Stomach smooth muscle (tissue), 2 donors: ENCODE measurements around the gene TACR1.
"Not testable (repeated sequence)": the region's sequence is repeated elsewhere in the genome, so short reads cannot be mapped to it uniquely, and the experiment has no call there.

ENCODE experiments used
- H3K27ac ChIP-seq: one replicate; pipeline ENCODE4 v1.7.0; 2013; ENCODE audit warnings: mild to moderate bottlenecking, low read length, inconsistent platforms
- H3K27me3 ChIP-seq, 2 donors: one replicate each; pipeline ENCODE4 v1.7.0; 2013; ENCODE audit warnings: low read length in 2 of 2; ENCODE audit not compliant: insufficient read depth in 2 of 2, control insufficient read depth in 1 of 2
- H3K36me3 ChIP-seq, 2 donors: one replicate each; pipeline ENCODE4 v1.7.0; 2013; ENCODE audit warnings: low read length in 2 of 2; ENCODE audit not compliant: control insufficient read depth in 2 of 2, insufficient read depth in 2 of 2
- H3K4me1 ChIP-seq: one replicate; pipeline ENCODE4 v1.7.0; 2013; ENCODE audit warnings: low read length; ENCODE audit not compliant: control insufficient read depth, insufficient read depth
- H3K4me3 ChIP-seq, 2 donors: one replicate each; pipeline ENCODE4 v1.7.0; 2013; ENCODE audit warnings: low read length in 2 of 2
- H3K9ac ChIP-seq, 2 donors: one replicate each; pipeline ENCODE4 v1.7.0; 2013; ENCODE audit warnings: low read length in 2 of 2, mild to moderate bottlenecking in 1 of 2
- H3K9me3 ChIP-seq, 2 donors: one replicate each; pipeline ENCODE4 v1.7.0; 2013; ENCODE audit warnings: low read length in 2 of 2; ENCODE audit not compliant: control insufficient read depth in 2 of 2
- donor health status: healthy.
- donor health status: Pancreatic carcinoma.

The TACR1 gene, protein sequence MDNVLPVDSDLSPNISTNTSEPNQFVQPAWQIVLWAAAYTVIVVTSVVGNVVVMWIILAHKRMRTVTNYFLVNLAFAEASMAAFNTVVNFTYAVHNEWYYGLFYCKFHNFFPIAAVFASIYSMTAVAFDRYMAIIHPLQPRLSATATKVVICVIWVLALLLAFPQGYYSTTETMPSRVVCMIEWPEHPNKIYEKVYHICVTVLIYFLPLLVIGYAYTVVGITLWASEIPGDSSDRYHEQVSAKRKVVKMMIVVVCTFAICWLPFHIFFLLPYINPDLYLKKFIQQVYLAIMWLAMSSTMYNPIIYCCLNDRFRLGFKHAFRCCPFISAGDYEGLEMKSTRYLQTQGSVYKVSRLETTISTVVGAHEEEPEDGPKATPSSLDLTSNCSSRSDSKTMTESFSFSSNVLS

GRCh38 chr2:75199428-75200011, at the start of gene TACR1:
TSS of gene TACR1 (minus strand) at chr2:75199520. CDS start at chr2:75198934, 586 bp downstream.
- Histone ChIP-seq H3K4me3 (peak within 1 kb of the TSS; percentile 71 to 78), H3K4me1 (peaks cover 20% of the 10 kb centered on the region), H3K27ac (no peak within 1 kb of the TSS), H3K27me3 (peaks cover 21 to 32% of the 10 kb centered on the region in 2 donors), H3K36me3 (no peaks in the 10 kb centered on the region), H3K9ac (no peak within 1 kb of the TSS), H3K9me3 (no peaks in the 10 kb centered on the region)

DNA sequence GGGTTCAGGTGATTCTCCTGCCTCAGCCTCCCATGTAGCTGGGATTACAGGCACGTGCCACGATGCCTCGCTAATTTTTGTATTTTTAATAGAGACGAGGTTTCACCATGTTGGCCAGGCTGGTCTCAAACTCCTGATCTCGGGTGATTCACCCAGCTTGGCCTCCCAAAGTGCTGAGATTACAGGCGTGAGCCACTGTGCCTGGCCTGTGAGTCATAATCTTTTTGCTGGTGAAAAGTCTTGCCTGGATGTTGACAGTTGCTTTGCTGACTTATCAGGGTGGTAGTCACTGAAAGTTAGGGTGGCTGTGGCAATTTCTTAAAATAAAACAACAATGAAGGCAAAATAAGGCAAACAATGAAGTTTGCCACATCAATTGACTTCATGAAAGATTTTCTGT, 49.3 kb upstream of the TACR1 start:
- H3K27me3 ChIP-seq, H3K27ac ChIP-seq, H3K9ac ChIP-seq, H3K4me1 ChIP-seq, H3K9me3 ChIP-seq, H3K36me3 ChIP-seq, H3K4me3 ChIP-seq: not testable (repeated sequence)

GRCh38 chr2:75246441-75247167, 47.3 kb upstream of the TACR1 start:
- H3K4me3 ChIP-seq, result no peak overlapping the region
- H3K9me3 ChIP-seq, result peaks cover 0 to 11% of the 10 kb centered on the region in 2 donors
- no peak overlapping the region for H3K9ac ChIP-seq
- no peaks in the 10 kb centered on the region for H3K4me1 ChIP-seq
- no peak overlapping the region for H3K27ac ChIP-seq
- no peaks in the 10 kb centered on the region for H3K36me3 ChIP-seq
- no peaks in the 10 kb centered on the region for H3K27me3 ChIP-seq

- no peaks in the 10 kb centered on the region for H3K4me1 ChIP-seq
- no peaks in the 10 kb centered on the region for H3K27me3 ChIP-seq
- H3K9me3 ChIP-seq, result peaks cover 0 to 3% of the 10 kb centered on the region in 2 donors
- no peaks in the 10 kb centered on the region for H3K36me3 ChIP-seq
- H3K4me3 ChIP-seq, result no peak overlapping the region
- H3K9ac ChIP-seq, result no peak overlapping the region
- no peak overlapping the region for H3K27ac ChIP-seq
Measured at GRCh38 chr2:75243219-75243618, 43.9 kb upstream of the TACR1 start.

DNA sequence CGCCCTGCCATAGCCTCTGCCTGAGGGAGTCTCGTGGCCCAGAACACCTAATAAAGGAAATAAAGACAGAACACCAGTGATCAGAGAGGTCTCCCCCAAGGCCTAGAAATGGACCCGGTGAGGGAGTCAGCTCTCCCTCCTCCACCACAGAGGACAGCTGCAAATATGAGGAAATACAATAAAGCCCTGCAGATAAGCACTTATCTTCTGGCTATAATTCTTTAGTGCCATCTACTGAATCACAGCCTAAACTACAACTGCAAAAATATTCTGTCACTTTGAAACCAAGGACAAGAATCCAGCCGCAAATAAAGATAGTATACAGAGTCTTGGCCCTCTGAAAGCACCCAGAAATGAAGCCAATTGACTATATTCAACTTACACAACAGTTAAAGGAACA, 42.4 kb upstream of the TACR1 start:
- Histone ChIP-seq H3K36me3 (no peaks in the 10 kb centered on the region), H3K4me1 (no peaks in the 10 kb centered on the region), H3K9ac (no peak overlapping the region), H3K27ac (no peak overlapping the region), H3K9me3 (peaks cover 0 to 3% of the 10 kb centered on the region in 2 donors), H3K27me3 (no peaks in the 10 kb centered on the region), H3K4me3 (no peak overlapping the region)

DNA sequence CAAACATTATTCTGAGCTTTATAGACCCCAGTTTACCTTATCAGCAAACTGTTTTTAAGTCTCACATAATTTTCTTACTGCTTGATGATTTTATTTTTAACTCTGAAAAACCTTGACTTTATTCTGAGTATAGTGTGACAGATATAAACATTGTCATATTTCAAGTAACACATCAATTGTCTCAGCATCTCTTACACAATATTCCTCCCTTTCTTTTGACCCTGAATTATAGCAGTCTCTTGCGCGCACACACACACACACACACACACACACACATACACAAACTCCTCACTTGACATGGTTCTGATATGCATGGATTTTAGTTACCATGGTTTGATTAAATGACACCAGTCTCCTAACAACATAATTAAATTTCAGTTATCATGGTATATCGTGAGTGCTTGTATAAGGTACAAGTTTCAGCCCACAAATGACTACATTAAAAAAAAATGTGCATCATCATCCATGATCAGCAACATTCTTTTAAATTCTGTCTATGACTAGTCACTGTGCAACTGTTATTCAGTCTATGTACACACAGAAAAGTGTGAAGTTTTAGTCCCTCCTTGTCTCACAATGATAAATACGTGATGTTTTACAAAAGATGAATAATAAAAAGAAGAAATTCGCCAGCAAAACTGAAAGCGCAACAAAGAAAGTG, 39.5 kb upstream of the TACR1 start:
- Histone ChIP-seq H3K9me3 (peaks cover 0 to 3% of the 10 kb centered on the region in 2 donors), H3K36me3 (no peaks in the 10 kb centered on the region), H3K27me3 (no peaks in the 10 kb centered on the region), H3K4me1 (no peaks in the 10 kb centered on the region), H3K9ac (no peak overlapping the region), H3K4me3 (no peak overlapping the region), H3K27ac (no peak overlapping the region)

- H3K9me3 ChIP-seq, result no peaks in the 10 kb centered on the region
- no peaks in the 10 kb centered on the region for H3K27me3 ChIP-seq
- H3K9ac ChIP-seq, result no peak overlapping the region
- no peak overlapping the region for H3K4me3 ChIP-seq
- no peak overlapping the region for H3K27ac ChIP-seq
- H3K36me3 ChIP-seq, result no peaks in the 10 kb centered on the region
- H3K4me1 ChIP-seq, result no peaks in the 10 kb centered on the region
Measured at GRCh38 chr2:75237296-75237695, 38.0 kb upstream of the TACR1 start.

DNA sequence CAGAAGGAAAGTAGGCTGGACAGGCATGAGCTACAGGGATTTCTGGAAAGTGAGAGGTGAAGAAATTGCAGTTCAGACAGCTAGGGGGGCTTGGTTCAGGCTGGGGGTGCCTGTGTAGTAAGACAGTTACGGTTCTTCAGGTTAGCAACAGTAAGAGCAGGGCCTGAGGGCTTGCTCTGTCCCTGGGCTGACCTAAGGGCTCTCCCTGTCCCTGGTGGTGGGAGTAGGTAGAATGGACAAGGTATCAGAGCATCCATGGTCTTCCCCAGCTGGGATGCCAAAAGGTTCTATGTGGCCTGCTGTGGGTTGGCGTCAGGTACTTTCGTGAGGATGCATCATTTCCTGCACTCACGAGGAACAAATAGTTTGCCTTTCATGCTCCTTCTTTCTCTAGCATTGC, 34.6 kb upstream of the TACR1 start:
- Histone ChIP-seq H3K27me3 (no peaks in the 10 kb centered on the region), H3K9ac (no peak overlapping the region), H3K4me1 (no peaks in the 10 kb centered on the region), H3K36me3 (no peaks in the 10 kb centered on the region), H3K9me3 (no peaks in the 10 kb centered on the region), H3K4me3 (no peak overlapping the region), H3K27ac (no peak overlapping the region)

DNA sequence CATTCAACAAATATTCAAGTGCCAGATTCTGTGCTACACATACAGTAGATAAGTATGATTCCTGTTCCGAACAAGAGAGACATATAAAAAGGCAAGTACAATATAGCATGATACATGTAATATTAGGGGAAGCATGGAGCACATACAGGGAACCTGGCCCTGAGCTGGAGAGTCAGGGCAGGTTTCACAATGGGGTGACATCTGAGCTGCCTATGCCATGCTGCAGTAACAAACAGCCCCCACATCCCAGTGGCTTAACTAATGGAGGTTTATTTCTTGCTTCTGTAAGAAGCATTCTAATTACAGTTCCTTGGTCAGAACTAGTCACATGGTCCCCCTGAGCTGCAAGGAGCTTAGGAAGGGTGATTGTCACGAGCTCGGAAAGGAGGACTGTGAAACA, 27.3 kb upstream of the TACR1 start:
- Histone ChIP-seq H3K27me3 (no peaks in the 10 kb centered on the region), H3K9ac (no peak overlapping the region), H3K4me1 (no peaks in the 10 kb centered on the region), H3K4me3 (no peak overlapping the region), H3K27ac (no peak overlapping the region), H3K9me3 (no peaks in the 10 kb centered on the region), H3K36me3 (no peaks in the 10 kb centered on the region)

- Histone ChIP-seq H3K27ac (no peak overlapping the region), H3K27me3 (no peaks in the 10 kb centered on the region), H3K9ac (no peak overlapping the region), H3K36me3 (no peaks in the 10 kb centered on the region), H3K9me3 (no peaks in the 10 kb centered on the region), H3K4me3 (no peak overlapping the region), H3K4me1 (no peaks in the 10 kb centered on the region)
Measured at GRCh38 chr2:75226099-75226498, 26.8 kb upstream of the TACR1 start.
